Loucy (cell line): ENCODE data around the gene ZNF536.

Source experiments
- H2AFZ ChIP-seq: fragments of 200-600 bp; sonication (generic); 2 replicates; pipeline ENCODE4 v1.6.0; 2016; ENCODE audit warnings: antibody characterized with exemption, mild to moderate bottlenecking, low read length, moderate library complexity
- H3F3A ChIP-seq: fragments of 200-600 bp; 2 replicates; pipeline ENCODE4 v1.6.0; 2016; ENCODE audit warnings: antibody characterized with exemption, low read depth, mild to moderate bottlenecking
- H3K27me3 ChIP-seq: fragments of 200-600 bp; sonication (generic); 2 replicates; pipeline ENCODE4 v1.6.1; 2014; ENCODE audit warnings: low read length, mild to moderate bottlenecking; ENCODE audit not compliant: insufficient read depth, poor library complexity, severe bottlenecking
- H3K36me3 ChIP-seq: fragments of 200-600 bp; sonication (generic); 2 replicates; pipeline ENCODE4 v1.6.1; 2016; ENCODE audit warnings: low read length; ENCODE audit not compliant: insufficient read depth
- H3K4me1 ChIP-seq: fragments of 200-600 bp; sonication (generic); 2 replicates; pipeline ENCODE4 v1.5.1; 2014; ENCODE audit warnings: low read length, mild to moderate bottlenecking; ENCODE audit not compliant: insufficient read depth, poor library complexity, severe bottlenecking
- H3K4me2 ChIP-seq: fragments of 200-600 bp; sonication (generic); 2 replicates; pipeline ENCODE4 v1.6.0; 2014; ENCODE audit warnings: antibody characterized with exemption, low read length, low read depth, mild to moderate bottlenecking; ENCODE audit not compliant: poor library complexity, severe bottlenecking
- H3K4me3 ChIP-seq: fragments of 200-600 bp; sonication (generic); 2 replicates; pipeline ENCODE4 v1.5.1; 2014; ENCODE audit warnings: low read length, mild to moderate bottlenecking, mixed read lengths; ENCODE audit not compliant: poor library complexity, severe bottlenecking
- H3K79me2 ChIP-seq: fragments of 200-600 bp; sonication (generic); 2 replicates; pipeline ENCODE4 v1.6.1; 2014; ENCODE audit warnings: low read length; ENCODE audit not compliant: insufficient read depth
- H3K9ac ChIP-seq: fragments of 200-600 bp; sonication (generic); 2 replicates; pipeline ENCODE4 v1.6.0; 2014; ENCODE audit warnings: mild to moderate bottlenecking, low read depth, low read length, moderate library complexity; ENCODE audit not compliant: poor library complexity, severe bottlenecking
- H3K9me2 ChIP-seq: fragments of 200-600 bp; sonication (generic); replicated peaks from 2 replicates; pipeline ENCODE4 v1.6.1; 2016; ENCODE audit warnings: low read depth, low read length, mixed read lengths
- H3K9me3 ChIP-seq: fragments of 200-600 bp; sonication (generic); 2 replicates; pipeline ENCODE4 v1.6.1; 2014; ENCODE audit warnings: mild to moderate bottlenecking, antibody characterized with exemption, low read length, low read depth; ENCODE audit not compliant: insufficient read depth
- H4K20me1 ChIP-seq: fragments of 200-600 bp; sonication (generic); 2 replicates; pipeline ENCODE4 v1.6.0; 2014; ENCODE audit warnings: antibody characterized with exemption, low read length, mild to moderate bottlenecking; ENCODE audit not compliant: insufficient read depth, poor library complexity, severe bottlenecking
- EZH2phosphoT487 ChIP-seq: fragments of 200-600 bp; IDR thresholded peaks from 2 replicates; pipeline ENCODE4 v1.6.1; 2018; ENCODE audit warnings: antibody characterized with exemption, mild to moderate bottlenecking, moderate library complexity, borderline replicate concordance
- TF ChIP-seq, protein P1 (sequence below): fragments of 200-600 bp; sonication (generic); conservative IDR thresholded peaks from 2 replicates; pipeline ENCODE4 v1.5.1; 2014; ENCODE audit warnings: mild to moderate bottlenecking, antibody characterized with exemption, low read length

Gene ZNF536

GRCh38 chr19:30379841-30380610, 7.8 kb downstream of the ZNF536 start:
- Histone ChIP-seq H3F3A (no peaks in the 10 kb centered on the region), H3K9me2 (no peaks in the 10 kb centered on the region), H3K4me3 (no peak overlapping the region), H3K4me2 (no peak overlapping the region), H3K36me3 (no peaks in the 10 kb centered on the region), H3K9ac (no peak overlapping the region), H3K9me3 (no peaks in the 10 kb centered on the region), H3K27me3 (no peaks in the 10 kb centered on the region), H3K79me2 (no peaks in the 10 kb centered on the region), H4K20me1 (no peaks in the 10 kb centered on the region), H3K4me1 (no peaks in the 10 kb centered on the region), H2AFZ (no peak overlapping the region)
- TF ChIP-seq, protein P1, sequence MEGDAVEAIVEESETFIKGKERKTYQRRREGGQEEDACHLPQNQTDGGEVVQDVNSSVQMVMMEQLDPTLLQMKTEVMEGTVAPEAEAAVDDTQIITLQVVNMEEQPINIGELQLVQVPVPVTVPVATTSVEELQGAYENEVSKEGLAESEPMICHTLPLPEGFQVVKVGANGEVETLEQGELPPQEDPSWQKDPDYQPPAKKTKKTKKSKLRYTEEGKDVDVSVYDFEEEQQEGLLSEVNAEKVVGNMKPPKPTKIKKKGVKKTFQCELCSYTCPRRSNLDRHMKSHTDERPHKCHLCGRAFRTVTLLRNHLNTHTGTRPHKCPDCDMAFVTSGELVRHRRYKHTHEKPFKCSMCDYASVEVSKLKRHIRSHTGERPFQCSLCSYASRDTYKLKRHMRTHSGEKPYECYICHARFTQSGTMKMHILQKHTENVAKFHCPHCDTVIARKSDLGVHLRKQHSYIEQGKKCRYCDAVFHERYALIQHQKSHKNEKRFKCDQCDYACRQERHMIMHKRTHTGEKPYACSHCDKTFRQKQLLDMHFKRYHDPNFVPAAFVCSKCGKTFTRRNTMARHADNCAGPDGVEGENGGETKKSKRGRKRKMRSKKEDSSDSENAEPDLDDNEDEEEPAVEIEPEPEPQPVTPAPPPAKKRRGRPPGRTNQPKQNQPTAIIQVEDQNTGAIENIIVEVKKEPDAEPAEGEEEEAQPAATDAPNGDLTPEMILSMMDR: no peak
- no peak for TF ChIP-seq EZH2phosphoT487

DNA sequence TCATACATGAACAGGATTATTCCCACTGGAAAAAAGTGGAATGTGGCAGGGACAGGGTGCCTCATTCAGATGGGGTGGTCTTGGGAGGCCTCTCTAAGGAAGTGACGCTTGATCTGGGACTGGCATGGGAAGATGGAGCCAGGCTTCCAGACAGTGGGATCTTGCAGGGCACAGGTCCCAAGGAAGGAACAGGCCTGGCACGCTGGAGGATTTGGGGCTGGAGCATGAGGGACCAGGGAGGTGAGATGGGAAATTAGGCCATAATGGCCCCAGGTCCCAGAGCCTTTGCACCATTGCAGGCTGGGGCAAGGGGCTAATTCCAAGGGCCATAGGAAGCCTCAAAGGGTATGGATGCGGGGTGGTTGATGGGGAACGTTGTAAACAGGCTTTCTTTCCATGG, 9.2 kb downstream of the ZNF536 start:
- no peak for TF ChIP-seq EZH2phosphoT487
- TF ChIP-seq, protein P1: no peak
- H3K27me3 ChIP-seq: no peaks in the 10 kb centered on the region
- H2AFZ ChIP-seq: no peak overlapping the region
- H3K9me3 ChIP-seq: no peaks in the 10 kb centered on the region
- no peaks in the 10 kb centered on the region for H3K79me2 ChIP-seq
- no peaks in the 10 kb centered on the region for H3K9me2 ChIP-seq
- no peaks in the 10 kb centered on the region for H3K4me1 ChIP-seq
- H4K20me1 ChIP-seq: no peaks in the 10 kb centered on the region
- no peaks in the 10 kb centered on the region for H3F3A ChIP-seq
- no peak overlapping the region for H3K9ac ChIP-seq
- no peak overlapping the region for H3K4me2 ChIP-seq
- H3K4me3 ChIP-seq: no peak overlapping the region
- H3K36me3 ChIP-seq: no peaks in the 10 kb centered on the region

- H3K4me3 ChIP-seq: no peak overlapping the region
- H2AFZ ChIP-seq: no peak overlapping the region
- no peak overlapping the region for H3K4me2 ChIP-seq
- no peaks in the 10 kb centered on the region for H3K36me3 ChIP-seq
- TF ChIP-seq, protein P1: no peak
- TF ChIP-seq EZH2phosphoT487: no peak
- H3K27me3 ChIP-seq: no peaks in the 10 kb centered on the region
- H3K9me2 ChIP-seq: no peaks in the 10 kb centered on the region
- no peaks in the 10 kb centered on the region for H4K20me1 ChIP-seq
- H3K9ac ChIP-seq: no peak overlapping the region
- H3K4me1 ChIP-seq: no peaks in the 10 kb centered on the region
- no peaks in the 10 kb centered on the region for H3F3A ChIP-seq
- no peaks in the 10 kb centered on the region for H3K9me3 ChIP-seq
- H3K79me2 ChIP-seq: no peaks in the 10 kb centered on the region
These were observed 13.0 kb downstream of the ZNF536 start for GRCh38 chr19:30385174-30385573.
